ENCODE measurements around the gene COMMD10. TPM values are rescaled to one million over a fixed set of nuclear protein-coding genes. Genes with fewer than 3 reads are reported as not detected.

Gene COMMD10
- total and polyA plus RNA-seq, 12 donors, result 16.8 to 42.8 (median 35.4) TPM

- Histone ChIP-seq H3K9me3 (peaks cover 0 to 9% (median 0%) of the 10 kb centered on the region in 11 donors), H3K36me3 (no peaks in the 10 kb centered on the region), H3K4me3 (no peak overlapping the region), H3K27me3 (no peaks in the 10 kb centered on the region), H3K4me1 (peaks cover 0 to 5% (median 0%) of the 10 kb centered on the region in 9 donors), H3K27ac (no peak overlapping the region)
- DNase-seq, result no peak
- WGBS, 2 donors, result 78 to 83% methylated on average over 2 of the region's 2 CpGs
- TF ChIP-seq, protein P1, sequence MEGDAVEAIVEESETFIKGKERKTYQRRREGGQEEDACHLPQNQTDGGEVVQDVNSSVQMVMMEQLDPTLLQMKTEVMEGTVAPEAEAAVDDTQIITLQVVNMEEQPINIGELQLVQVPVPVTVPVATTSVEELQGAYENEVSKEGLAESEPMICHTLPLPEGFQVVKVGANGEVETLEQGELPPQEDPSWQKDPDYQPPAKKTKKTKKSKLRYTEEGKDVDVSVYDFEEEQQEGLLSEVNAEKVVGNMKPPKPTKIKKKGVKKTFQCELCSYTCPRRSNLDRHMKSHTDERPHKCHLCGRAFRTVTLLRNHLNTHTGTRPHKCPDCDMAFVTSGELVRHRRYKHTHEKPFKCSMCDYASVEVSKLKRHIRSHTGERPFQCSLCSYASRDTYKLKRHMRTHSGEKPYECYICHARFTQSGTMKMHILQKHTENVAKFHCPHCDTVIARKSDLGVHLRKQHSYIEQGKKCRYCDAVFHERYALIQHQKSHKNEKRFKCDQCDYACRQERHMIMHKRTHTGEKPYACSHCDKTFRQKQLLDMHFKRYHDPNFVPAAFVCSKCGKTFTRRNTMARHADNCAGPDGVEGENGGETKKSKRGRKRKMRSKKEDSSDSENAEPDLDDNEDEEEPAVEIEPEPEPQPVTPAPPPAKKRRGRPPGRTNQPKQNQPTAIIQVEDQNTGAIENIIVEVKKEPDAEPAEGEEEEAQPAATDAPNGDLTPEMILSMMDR (IDR thresholded peaks at IDR 0.05), result no peak
- no peak for ATAC-seq
- intact Hi-C loops (cut with DNase I), result loop anchor here in 1 of 10 donors (5.0 kb wide), 1 partner anchor 412 kb away; no protein-coding TSS in a partner anchor
Measured at GRCh38 chr5:116144991-116145390, 60.2 kb downstream of the COMMD10 start.

DNA sequence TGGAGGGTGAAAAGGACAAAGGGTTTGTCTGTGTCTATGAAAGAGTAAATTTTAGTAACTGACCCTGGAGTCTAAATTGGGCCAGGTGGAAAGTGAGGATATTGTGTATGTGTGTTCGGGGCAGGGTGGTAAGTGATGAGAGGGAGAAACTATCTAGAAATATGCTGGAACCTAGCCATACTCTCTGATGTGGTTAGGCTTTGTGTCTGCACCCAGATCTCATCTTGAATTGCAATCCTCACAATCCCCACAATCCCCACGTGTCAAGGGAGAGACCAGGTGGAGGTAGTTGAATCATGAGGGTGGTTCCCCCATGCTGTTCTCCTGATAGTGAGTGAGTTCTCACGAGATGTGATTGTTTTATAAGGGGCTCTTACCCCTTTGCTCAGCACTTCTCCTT, 60.6 kb downstream of the COMMD10 start:
- Histone ChIP-seq H3K4me3 (no peak overlapping the region), H3K36me3 (no peaks in the 10 kb centered on the region), H3K27ac (no peak overlapping the region), H3K27me3 (no peaks in the 10 kb centered on the region), H3K4me1 (peaks cover 0 to 5% (median 0%) of the 10 kb centered on the region in 9 donors), H3K9me3 (peaks cover 0 to 10% (median 0%) of the 10 kb centered on the region in 11 donors)
- ATAC-seq (no peak), DNase-seq (no peak)
- WGBS, 2 donors, result 66 to 76% methylated on average over 3 of the region's 3 CpGs
- TF ChIP-seq, protein P1 (IDR thresholded peaks at IDR 0.05), result no peak
- intact Hi-C loops (cut with DNase I), result no loop called here

GRCh38 chr5:116152169-116152568, 67.3 kb downstream of the COMMD10 start:
- DNase-seq, result no peak
- H3K4me3 ChIP-seq, result no peak overlapping the region
- TF ChIP-seq, protein P1 (IDR thresholded peaks at IDR 0.05), result no peak

DNA sequence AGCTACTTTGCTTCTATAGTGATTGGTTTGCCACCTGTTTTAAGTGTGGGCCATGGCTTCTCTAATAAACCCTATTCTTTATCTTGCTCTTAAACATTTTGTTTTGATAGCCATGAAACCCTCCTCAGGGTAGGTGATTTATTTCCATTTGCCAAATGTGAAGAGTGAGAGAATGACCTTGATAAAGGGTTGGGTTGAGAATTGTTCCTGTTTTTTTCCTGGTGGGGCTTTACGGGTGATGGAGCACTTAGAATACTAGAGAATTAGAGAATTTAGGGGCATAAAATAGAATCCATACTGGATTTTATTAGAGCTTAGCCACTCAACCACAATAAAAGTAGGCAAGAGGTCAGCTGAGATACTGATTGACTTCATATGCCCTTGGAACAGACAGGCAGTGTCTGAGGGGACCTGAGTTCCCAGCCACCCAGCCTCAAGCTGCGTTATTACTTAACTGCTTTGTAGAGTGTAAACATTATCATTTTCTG, 68.9 kb downstream of the COMMD10 start:
- H3K4me3 ChIP-seq, result no peak overlapping the region
- TF ChIP-seq, protein P1 (IDR thresholded peaks at IDR 0.05), result no peak
- H3K27ac ChIP-seq, result no peak overlapping the region
- 68 to 81% methylated on average over 2 of the region's 2 CpGs for WGBS, 2 donors
- H3K4me1 ChIP-seq, result peaks cover 0 to 17% (median 6%) of the 10 kb centered on the region in 9 donors
- DNase-seq, result no peak
- no peak for ATAC-seq
- no peaks in the 10 kb centered on the region for H3K36me3 ChIP-seq
- H3K27me3 ChIP-seq, result no peaks in the 10 kb centered on the region
- peaks cover 0 to 4% (median 0%) of the 10 kb centered on the region in 11 donors for H3K9me3 ChIP-seq
- intact Hi-C loops (cut with DNase I), result no loop called here

More at GRCh38 chr5:116152169-116152568, 67.3 kb downstream of the COMMD10 start:
- Histone ChIP-seq H3K4me1 (peaks cover 0 to 17% (median 6%) of the 10 kb centered on the region in 9 donors), H3K27ac (no peak overlapping the region), H3K36me3 (no peaks in the 10 kb centered on the region), H3K9me3 (peaks cover 0 to 5% (median 0%) of the 10 kb centered on the region in 11 donors), H3K27me3 (no peaks in the 10 kb centered on the region)
- no peak for ATAC-seq
- intact Hi-C loops (cut with DNase I), result no loop called here
